GM12878 (cell line): Measurements from ENCODE around the gene CRYBA2. TPM values are rescaled to one million over a fixed set of nuclear protein-coding genes. Genes with fewer than 3 reads are reported as not detected.

Experiments
- ATAC-seq: fragments of 200-7000 bp; cut with Tn5 transposase; 3 replicates; pipeline ENCODE4 v1.9.1; 2020; ENCODE audit warnings: mild to moderate bottlenecking, moderate library complexity
- BruUV-seq: library from RNA; stranded (reverse); fragments of 400-500 nt; replicated peaks from 2 replicates; lab custom pipeline; 2021; lab: Mats Ljungman, UMichigan
- CTCF ChIA-PET: fragments of 300-600 bp; sonication (Branson Sonifier 250); formaldehyde crosslinking; extraction: SDS; loops from one replicate; lab custom pipeline; 2021; ENCODE audit warnings: inconsistent platforms; lab: Yijun Ruan, JAX
- POLR2A ChIA-PET: fragments of 350-600 bp; formaldehyde crosslinking; extraction: SDS; loops from one replicate; lab custom pipeline; 2021; ENCODE audit warnings: inconsistent platforms; lab: Charles Lee
- RAD21 ChIA-PET: fragments of 300-600 bp; sonication (Branson Sonifier 250); formaldehyde crosslinking; loops from one replicate; lab custom pipeline; 2023; ENCODE audit warnings: antibody characterized with exemption; ENCODE audit not compliant: unreplicated experiment; lab: Charles Lee
- SMC1A ChIA-PET: fragments of 300-600 bp; sonication (Branson Sonifier 250); formaldehyde crosslinking; loops from one replicate; lab custom pipeline; 2023; ENCODE audit not compliant: unreplicated experiment, uncharacterized antibody; lab: Charles Lee
- DNase-seq: peaks from one replicate; pipeline ENCODE4 v3.0.0-alpha.2; 2011; ENCODE audit warnings: low read depth, low spot score
- FAIRE-seq: peaks from 3 replicates; lab custom pipeline; 2011; peaks lifted over from hg19 to GRCh38; lab: Jason Lieb, UNC
- H2AFZ ChIP-seq: 2 replicates; pipeline ENCODE4 v1.6.0; 2011; ENCODE audit warnings: low read depth, low read length, control low read depth; ENCODE audit not compliant: control insufficient read depth
- H3K27ac ChIP-seq: 2 replicates; pipeline ENCODE4 v1.5.1; 2011; ENCODE audit warnings: control low read depth; ENCODE audit not compliant: control insufficient read depth, insufficient read depth
- H3K27me3 ChIP-seq, 2 experiments: replicated peaks in 1 of 2; 2 replicates each; pipeline versions ENCODE4 v1.6.0 to v1.6.1; 2011; ENCODE audit warnings: low read length in 1 of 2; ENCODE audit not compliant: control insufficient read depth in 2 of 2, insufficient read depth in 2 of 2
- H3K36me3 ChIP-seq, 2 experiments: 2 replicates each; pipeline ENCODE4 v1.5.1; 2011; ENCODE audit warnings: low read length in 1 of 2; ENCODE audit not compliant: control insufficient read depth in 2 of 2, insufficient read depth in 2 of 2
- H3K4me1 ChIP-seq: 2 replicates; pipeline ENCODE4 v1.6.1; 2011; ENCODE audit warnings: mild to moderate bottlenecking, low read length, moderate library complexity, mixed read lengths; ENCODE audit not compliant: control insufficient read depth, insufficient read depth
- H3K4me2 ChIP-seq: 2 replicates; pipeline ENCODE4 v1.6.0; 2011; ENCODE audit warnings: control low read depth; ENCODE audit not compliant: control insufficient read depth, insufficient read depth
- H3K4me3 ChIP-seq: fragments of 200-600 bp; sonication (generic); 2 replicates; pipeline ENCODE4 v1.5.1; 2016
- H3K79me2 ChIP-seq: 2 replicates; pipeline ENCODE4 v1.6.0; 2011; ENCODE audit warnings: low read length; ENCODE audit not compliant: control insufficient read depth, insufficient read depth
- H3K9ac ChIP-seq: 2 replicates; pipeline ENCODE4 v1.8.0; 2011; ENCODE audit warnings: low read length, control low read depth, mixed read lengths; ENCODE audit not compliant: control insufficient read depth, insufficient read depth
- H3K9me3 ChIP-seq: replicated peaks from 3 replicates; pipeline ENCODE4 v1.5.1; 2011; ENCODE audit warnings: mild to moderate bottlenecking, low read length; ENCODE audit not compliant: control insufficient read depth, insufficient read depth
- H4K20me1 ChIP-seq: 2 replicates; pipeline ENCODE4 v1.6.0; 2011; ENCODE audit not compliant: control insufficient read depth, insufficient read depth
- BACH1 ChIP-seq: fragments of 450-650 bp; IDR thresholded peaks from 2 replicates; pipeline ENCODE4 v1.6.1; 2017; ENCODE audit warnings: mild to moderate bottlenecking, borderline replicate concordance
- CREM ChIP-seq: IDR thresholded peaks from 2 replicates; pipeline ENCODE4 v1.6.1; 2014; ENCODE audit warnings: antibody characterized with exemption, low read depth
- EP300 ChIP-seq, 2 experiments: fragments of 150-350 bp in 1 of 2; IDR thresholded peaks; 2 replicates each; pipeline ENCODE4 v1.6.1; 2011 to 2012; ENCODE audit warnings: low read depth in 2 of 2, low read length in 2 of 2, borderline replicate concordance in 1 of 2, improper control_type of control experiment in 1 of 2, inconsistent platforms in 1 of 2; ENCODE audit not compliant: control insufficient read depth in 1 of 2
- IRF3 ChIP-seq: fragments of 450-650 bp; IDR thresholded peaks from 2 replicates; pipeline ENCODE4 v1.6.1; 2014; ENCODE audit warnings: mild to moderate bottlenecking
- JUNB ChIP-seq: IDR thresholded peaks from 2 replicates; pipeline ENCODE4 v1.6.1; 2016; ENCODE audit warnings: antibody characterized with exemption, mild to moderate bottlenecking
- MXI1 ChIP-seq: fragments of 150-350 bp; IDR thresholded peaks from 2 replicates; pipeline ENCODE4 v1.6.1; 2011; ENCODE audit warnings: low read depth, mild to moderate bottlenecking, inconsistent platforms, low read length, improper control_type of control experiment
- NBN ChIP-seq: fragments of 450-650 bp; IDR thresholded peaks from 2 replicates; pipeline ENCODE4 v1.6.1; 2016
- POLR2A ChIP-seq: IDR thresholded peaks from 2 replicates; pipeline ENCODE4 v1.6.1; 2011; ENCODE audit warnings: low read depth, mild to moderate bottlenecking, low read length
- STAT1 ChIP-seq: fragments of 450-650 bp; conservative IDR thresholded peaks from 2 replicates; pipeline ENCODE4 v1.6.1; 2014; ENCODE audit warnings: antibody characterized with exemption, mild to moderate bottlenecking
- ZBED1 ChIP-seq: IDR thresholded peaks from 2 replicates; pipeline ENCODE4 v1.6.1; 2016; ENCODE audit warnings: borderline replicate concordance
- ZNF622 ChIP-seq: fragments of 450-650 bp; IDR thresholded peaks from 2 replicates; pipeline ENCODE4 v1.6.1; 2017; ENCODE audit warnings: mild to moderate bottlenecking, inconsistent platforms
- WGBS: methylation state at CpG from one replicate; pipeline ENCODE4 v1.1.6; 2016; ENCODE audit warnings: low lambda C conversion rate; ENCODE audit not compliant: insufficient replicate concordance, insufficient coverage; ENCODE audit errors: missing lambda C conversion rate; 5-methylcytosine and 5-hydroxymethylcytosine counted together
- in situ Hi-C: fragments of 300-500 bp; cut with MboI; formaldehyde crosslinking; loops from 9 replicates; pipeline ENCODE4 v1.14.3; 2018; ENCODE audit warnings: mixed read lengths
- intact Hi-C: fragments of 100-400 bp; cut with micrococcal nuclease; formaldehyde crosslinking; loops from one replicate; pipeline ENCODE4 v1.14.2; 2022; ENCODE audit not compliant: unreplicated experiment
- polyA plus RNA-seq, 11 experiments: library from polyadenylated mRNA; depleted of rRNA in 4 of 11; unstranded in 6 of 11; stranded (reverse) in 5 of 11; fragments of >200 nt; fragmentation: Nextera tagmentation in 4 of 11; fragmentation: Illumina TruSeq in 1 of 11; extraction: Ambion mirVana in 4 of 11; extraction: Trizol in 1 of 11; gene quantifications; 1 replicate in 1 of 11; 2 replicates in 10 of 11; pipeline versions ENCODE4 v1.2.1 to v1.2.3, GENCODE V29; 2011 to 2016; ENCODE audit warnings: inconsistent platforms in 2 of 11, missing spikeins in 2 of 11, low read depth in 1 of 11
- total RNA-seq, 4 experiments: library from RNA; depleted of rRNA in 3 of 4; stranded (reverse); fragments of >200 nt in 3 of 4; fragmentation: Illumina TruSeq in 1 of 4; extraction: Trizol in 1 of 4; gene quantifications; 2 replicates each; pipeline versions ENCODE4 v1.2.1 to v1.2.3, GENCODE V29; 2013 to 2021
- TF ChIP-seq, protein P1 (sequence below): IDR thresholded peaks from 2 replicates; pipeline ENCODE4 v1.6.1; 2011; ENCODE audit warnings: low read depth, low read length, improper control_type of control experiment, borderline replicate concordance
- TF ChIP-seq, protein P2 (sequence below): fragments of 450-650 bp; IDR thresholded peaks from 2 replicates; pipeline ENCODE4 v1.6.1; 2017; ENCODE audit warnings: borderline replicate concordance
- TF ChIP-seq, protein P3 (sequence below): fragments of 450-650 bp; IDR thresholded peaks from 2 replicates; pipeline ENCODE4 v1.6.1; 2018; ENCODE audit warnings: borderline replicate concordance, mild to moderate bottlenecking; ENCODE audit not compliant: partially characterized antibody
- TF ChIP-seq, protein P4 (sequence below): fragments of 450-650 bp; IDR thresholded peaks from 2 replicates; pipeline ENCODE4 v1.6.1; 2017; ENCODE audit warnings: mild to moderate bottlenecking, moderate library complexity

CRYBA2 gene
- total and polyA plus RNA-seq, 10 of the 15 experiments (the other 5 are each of a cell fraction or from before 2014, with no cell fraction given) = not detected

GRCh38 chr2:219027511-219028055, 34.4 kb upstream of the CRYBA2 start:
- ATAC-seq (no peak), FAIRE-seq (no peak), DNase-seq (no peak)
- intact Hi-C loops = no loop called here
- Histone ChIP-seq H3K4me1 (no peaks in the 10 kb centered on the region), H3K4me3 (no peak overlapping the region), H2AFZ (no peak overlapping the region), H4K20me1 (no peaks in the 10 kb centered on the region), H3K27me3 (peaks cover 0 to 1% of the 10 kb centered on the region in 2 experiments; a peak in 2 of 4 replicates), H3K79me2 (no peaks in the 10 kb centered on the region), H3K4me2 (no peak overlapping the region), H3K36me3 (no peaks in the 10 kb centered on the region), H3K9me3 (no peaks in the 10 kb centered on the region), H3K9ac (no peak overlapping the region), H3K27ac (no peak overlapping the region)
- ChIA-PET RAD21 (interaction anchor here (1.0 to 1.2 kb wide), 2 partner anchors 127 kb away, joined by 3 to 4 read pairs; no protein-coding TSS in a partner anchor), CTCF (interaction anchor here (0.5 to 6.6 kb wide), 9 partner anchors 8 to 226 kb away, joined by 3 to 100 read pairs (median 3); no protein-coding TSS in a partner anchor), POLR2A (no interaction called here), SMC1A (interaction anchor here (0.6 to 1.4 kb wide), 7 partner anchors 24 to 717 kb away, joined by 3 to 4 read pairs (median 4); no protein-coding TSS in a partner anchor)
- no TSS peak for BruUV-seq
- in situ Hi-C loops = no loop called here
- 50% methylated on average over 22 of the region's 22 CpGs for WGBS
- TF ChIP-seq, protein P1, sequence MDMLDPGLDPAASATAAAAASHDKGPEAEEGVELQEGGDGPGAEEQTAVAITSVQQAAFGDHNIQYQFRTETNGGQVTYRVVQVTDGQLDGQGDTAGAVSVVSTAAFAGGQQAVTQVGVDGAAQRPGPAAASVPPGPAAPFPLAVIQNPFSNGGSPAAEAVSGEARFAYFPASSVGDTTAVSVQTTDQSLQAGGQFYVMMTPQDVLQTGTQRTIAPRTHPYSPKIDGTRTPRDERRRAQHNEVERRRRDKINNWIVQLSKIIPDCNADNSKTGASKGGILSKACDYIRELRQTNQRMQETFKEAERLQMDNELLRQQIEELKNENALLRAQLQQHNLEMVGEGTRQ = no peak
- no peak for TF ChIP-seq JUNB
- TF ChIP-seq STAT1 = no peak
- TF ChIP-seq, protein P2, sequence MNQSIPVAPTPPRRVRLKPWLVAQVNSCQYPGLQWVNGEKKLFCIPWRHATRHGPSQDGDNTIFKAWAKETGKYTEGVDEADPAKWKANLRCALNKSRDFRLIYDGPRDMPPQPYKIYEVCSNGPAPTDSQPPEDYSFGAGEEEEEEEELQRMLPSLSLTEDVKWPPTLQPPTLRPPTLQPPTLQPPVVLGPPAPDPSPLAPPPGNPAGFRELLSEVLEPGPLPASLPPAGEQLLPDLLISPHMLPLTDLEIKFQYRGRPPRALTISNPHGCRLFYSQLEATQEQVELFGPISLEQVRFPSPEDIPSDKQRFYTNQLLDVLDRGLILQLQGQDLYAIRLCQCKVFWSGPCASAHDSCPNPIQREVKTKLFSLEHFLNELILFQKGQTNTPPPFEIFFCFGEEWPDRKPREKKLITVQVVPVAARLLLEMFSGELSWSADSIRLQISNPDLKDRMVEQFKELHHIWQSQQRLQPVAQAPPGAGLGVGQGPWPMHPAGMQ = no peak
- TF ChIP-seq ZBED1 = no peak
- no peak for TF ChIP-seq BACH1
- no peak for TF ChIP-seq EP300 (IDR thresholded peaks at IDR 0.05; ENCODE audit: borderline replicate concordance in 1 of 2, control insufficient read depth in 1 of 2, low read depth in 2 of 2, low read length in 2 of 2)
- TF ChIP-seq, protein P3, sequence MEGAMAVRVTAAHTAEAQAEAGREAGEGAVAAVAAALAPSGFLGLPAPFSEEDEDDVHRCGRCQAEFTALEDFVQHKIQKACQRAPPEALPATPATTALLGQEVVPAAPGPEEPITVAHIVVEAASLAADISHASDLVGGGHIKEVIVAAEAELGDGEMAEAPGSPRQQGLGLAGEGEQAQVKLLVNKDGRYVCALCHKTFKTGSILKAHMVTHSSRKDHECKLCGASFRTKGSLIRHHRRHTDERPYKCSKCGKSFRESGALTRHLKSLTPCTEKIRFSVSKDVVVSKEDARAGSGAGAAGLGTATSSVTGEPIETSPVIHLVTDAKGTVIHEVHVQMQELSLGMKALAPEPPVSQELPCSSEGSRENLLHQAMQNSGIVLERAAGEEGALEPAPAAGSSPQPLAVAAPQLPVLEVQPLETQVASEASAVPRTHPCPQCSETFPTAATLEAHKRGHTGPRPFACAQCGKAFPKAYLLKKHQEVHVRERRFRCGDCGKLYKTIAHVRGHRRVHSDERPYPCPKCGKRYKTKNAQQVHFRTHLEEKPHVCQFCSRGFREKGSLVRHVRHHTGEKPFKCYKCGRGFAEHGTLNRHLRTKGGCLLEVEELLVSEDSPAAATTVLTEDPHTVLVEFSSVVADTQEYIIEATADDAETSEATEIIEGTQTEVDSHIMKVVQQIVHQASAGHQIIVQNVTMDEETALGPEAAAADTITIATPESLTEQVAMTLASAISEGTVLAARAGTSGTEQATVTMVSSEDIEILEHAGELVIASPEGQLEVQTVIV = no peak
- TF ChIP-seq MXI1 = no peak
- no peak for TF ChIP-seq CREM
- TF ChIP-seq POLR2A = no peak
- no peak for TF ChIP-seq ZNF622
- no peak for TF ChIP-seq IRF3
- TF ChIP-seq, protein P4, sequence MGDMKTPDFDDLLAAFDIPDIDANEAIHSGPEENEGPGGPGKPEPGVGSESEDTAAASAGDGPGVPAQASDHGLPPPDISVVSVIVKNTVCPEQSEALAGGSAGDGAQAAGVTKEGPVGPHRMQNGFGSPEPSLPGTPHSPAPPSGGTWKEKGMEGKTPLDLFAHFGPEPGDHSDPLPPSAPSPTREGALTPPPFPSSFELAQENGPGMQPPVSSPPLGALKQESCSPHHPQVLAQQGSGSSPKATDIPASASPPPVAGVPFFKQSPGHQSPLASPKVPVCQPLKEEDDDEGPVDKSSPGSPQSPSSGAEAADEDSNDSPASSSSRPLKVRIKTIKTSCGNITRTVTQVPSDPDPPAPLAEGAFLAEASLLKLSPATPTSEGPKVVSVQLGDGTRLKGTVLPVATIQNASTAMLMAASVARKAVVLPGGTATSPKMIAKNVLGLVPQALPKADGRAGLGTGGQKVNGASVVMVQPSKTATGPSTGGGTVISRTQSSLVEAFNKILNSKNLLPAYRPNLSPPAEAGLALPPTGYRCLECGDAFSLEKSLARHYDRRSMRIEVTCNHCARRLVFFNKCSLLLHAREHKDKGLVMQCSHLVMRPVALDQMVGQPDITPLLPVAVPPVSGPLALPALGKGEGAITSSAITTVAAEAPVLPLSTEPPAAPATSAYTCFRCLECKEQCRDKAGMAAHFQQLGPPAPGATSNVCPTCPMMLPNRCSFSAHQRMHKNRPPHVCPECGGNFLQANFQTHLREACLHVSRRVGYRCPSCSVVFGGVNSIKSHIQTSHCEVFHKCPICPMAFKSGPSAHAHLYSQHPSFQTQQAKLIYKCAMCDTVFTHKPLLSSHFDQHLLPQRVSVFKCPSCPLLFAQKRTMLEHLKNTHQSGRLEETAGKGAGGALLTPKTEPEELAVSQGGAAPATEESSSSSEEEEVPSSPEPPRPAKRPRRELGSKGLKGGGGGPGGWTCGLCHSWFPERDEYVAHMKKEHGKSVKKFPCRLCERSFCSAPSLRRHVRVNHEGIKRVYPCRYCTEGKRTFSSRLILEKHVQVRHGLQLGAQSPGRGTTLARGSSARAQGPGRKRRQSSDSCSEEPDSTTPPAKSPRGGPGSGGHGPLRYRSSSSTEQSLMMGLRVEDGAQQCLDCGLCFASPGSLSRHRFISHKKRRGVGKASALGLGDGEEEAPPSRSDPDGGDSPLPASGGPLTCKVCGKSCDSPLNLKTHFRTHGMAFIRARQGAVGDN = no peak
- no peak for TF ChIP-seq NBN
